Naive thymus-derived CD8-positive, alpha-beta T cell (primary cell): ENCODE results near the gene COL23A1. TPM values are rescaled to one million over a fixed set of nuclear protein-coding genes. Genes with fewer than 3 reads are reported as not detected.
"Not testable (repeated sequence)": the region's sequence is repeated elsewhere in the genome, so short reads cannot be mapped to it uniquely, and the experiment has no call there.

Experiments used
- ATAC-seq, 2 donors: fragments of 150-1000 bp; cut with Tn5 transposase in 1 of 2; sonication (Bioruptor Pico), chemical (Tn5 transposase) in 1 of 2; 1 replicate in 1 of 2; 2 replicates in 1 of 2; pipeline ENCODE4 v1.10.0; 2021; ENCODE audit warnings: mild to moderate bottlenecking in 2 of 2, moderate library complexity in 2 of 2
- POLR2A ChIA-PET: fragments of 350-600 bp; sonication (Branson Sonifier 250); formaldehyde crosslinking; loops from one replicate; lab custom pipeline; 2021; ENCODE audit warnings: antibody characterized with exemption; lab: Charles Lee
- DNase-seq, 10 donors: peaks; one replicate each; pipeline versions ENCODE4 v3.0.0 to v3.0.0-alpha.2; 2020 to 2022
- H3K27ac Mint-ChIP-seq, 10 donors: one replicate each; pipeline ENCODE4 v1.8.0; 2020 to 2022; ENCODE audit warnings: mild to moderate bottlenecking in 10 of 10, mixed read lengths in 10 of 10, moderate library complexity in 4 of 10, inconsistent platforms in 1 of 10
- H3K27me3 Mint-ChIP-seq, 5 donors: one replicate each; pipeline ENCODE4 v1.8.0; 2021 to 2022; ENCODE audit warnings: mixed read lengths in 5 of 5
- H3K36me3 Mint-ChIP-seq, 3 donors: one replicate each; pipeline ENCODE4 v1.8.0; 2020 to 2022; ENCODE audit warnings: mixed read lengths in 3 of 3, mild to moderate bottlenecking in 2 of 3, inconsistent platforms in 1 of 3
- H3K4me1 Mint-ChIP-seq, 4 donors: one replicate each; pipeline ENCODE4 v1.8.0; 2021 to 2022; ENCODE audit warnings: mixed read lengths in 4 of 4
- H3K4me3 Mint-ChIP-seq, 10 donors: one replicate each; pipeline ENCODE4 v1.8.0; 2020 to 2022; ENCODE audit warnings: mild to moderate bottlenecking in 10 of 10, mixed read lengths in 10 of 10, moderate library complexity in 6 of 10, inconsistent platforms in 1 of 10
- H3K9me3 Mint-ChIP-seq, 9 donors: one replicate each; pipeline ENCODE4 v1.8.0; 2020 to 2022; ENCODE audit warnings: mixed read lengths in 9 of 9, mild to moderate bottlenecking in 3 of 9, inconsistent platforms in 1 of 9, moderate library complexity in 1 of 9
- polyA plus RNA-seq, 3 donors: library from polyadenylated mRNA; unstranded; fragments of 300-500 nt; fragmentation: Illumina TruSeq; gene quantifications; one replicate each; pipeline ENCODE4 v1.2.3, GENCODE V29; 2021
- total RNA-seq, 8 experiments: library from RNA in 2 of 8; stranded (reverse) in 2 of 8; gene quantifications; one replicate each; pipeline ENCODE4 v1.2.3 and lab custom pipeline; 2021 to 2026

Gene COL23A1
- total and polyA plus RNA-seq, 5 experiments from 2014 or later, result 0.10 to 0.51 (median 0.16) TPM; not detected in 2

GRCh38 chr5:178235588-178235974 is 354.6 kb downstream of the COL23A1 start:
- Mint-ChIP-seq H3K27me3 (no peaks in the 10 kb centered on the region), H3K27ac (peak overlapping the region in 8 of 10 donors; percentile 46 to 91 (median 82)), H3K9me3 (no peaks in the 10 kb centered on the region), H3K36me3 (peaks cover 0 to 7% (median 6%) of the 10 kb centered on the region in 3 donors), H3K4me1 (peaks cover 26 to 81% (median 80%) of the 10 kb centered on the region in 4 donors), H3K4me3 (peak overlapping the region in 3 of 10 donors; percentile 8 to 70 (median 48))
- DNase-seq (peak in 1 of 10 donors; percentile 50), ATAC-seq (no peak)
- POLR2A ChIA-PET, result interaction anchor here (1.0 to 1.5 kb wide), 5 partner anchors 11 to 1388 kb away, joined by 3 to 6 read pairs (median 3); partner anchors contain the start of genes HNRNPAB and HNRNPH1

GRCh38 chr5:178234750-178235587 is 355.2 kb downstream of the COL23A1 start:
- H3K4me3 Mint-ChIP-seq, result peak overlapping the region in 7 of 10 donors; percentile 0 to 82 (median 48)

GRCh38 chr5:178234121-178234749 is 356.0 kb downstream of the COL23A1 start:
- ATAC-seq (no peak), DNase-seq (peak in 1 of 10 donors; percentile 51)
- Mint-ChIP-seq H3K27ac (peak overlapping the region in 7 of 10 donors; percentile 73 to 91 (median 80)), H3K27me3 (no peaks in the 10 kb centered on the region), H3K36me3 (peaks cover 3 to 21% (median 9%) of the 10 kb centered on the region in 3 donors), H3K4me3 (peak overlapping the region in 5 of 10 donors; percentile 4 to 62 (median 19)), H3K4me1 (peaks cover 26 to 86% (median 83%) of the 10 kb centered on the region in 4 donors), H3K9me3 (no peaks in the 10 kb centered on the region)
- POLR2A ChIA-PET, result interaction anchor here (0.7 to 3.9 kb wide), 6 partner anchors 12 to 1389 kb away, joined by 3 to 22 read pairs (median 3); partner anchors contain the start of genes HNRNPAB and HNRNPH1

More at GRCh38 chr5:178234750-178235587, 355.2 kb downstream of the COL23A1 start:
- Mint-ChIP-seq H3K9me3 (no peaks in the 10 kb centered on the region), H3K27ac (peak overlapping the region; percentile 41 to 91 (median 82)), H3K27me3 (no peaks in the 10 kb centered on the region), H3K4me1 (peaks cover 25 to 83% (median 81%) of the 10 kb centered on the region in 4 donors), H3K36me3 (peaks cover 0 to 14% (median 6%) of the 10 kb centered on the region in 3 donors)
- DNase-seq (peak; percentile 55 to 89 (median 78)), ATAC-seq (peak; percentile 27 to 41)
- POLR2A ChIA-PET, result interaction anchor here (0.7 to 1.5 kb wide), 6 partner anchors 12 to 1389 kb away, joined by 3 to 5 read pairs (median 3); partner anchors contain the start of genes HNRNPH1 and RUFY1

- H3K9me3 Mint-ChIP-seq, result no peaks in the 10 kb centered on the region
- DNase-seq (peak in 1 of 10 donors; percentile 15), ATAC-seq (no peak)
- H3K27me3 Mint-ChIP-seq, result no peaks in the 10 kb centered on the region
- H3K4me1 Mint-ChIP-seq, result peaks cover 29 to 83% (median 82%) of the 10 kb centered on the region in 4 donors
- POLR2A ChIA-PET, result interaction anchor here (0.6 to 3.9 kb wide), 7 partner anchors 8 to 286 kb away, joined by 3 to 22 read pairs (median 4); partner anchors contain the start of gene HNRNPAB
- peak overlapping the region; percentile 55 to 95 (median 90) for H3K27ac Mint-ChIP-seq
- H3K36me3 Mint-ChIP-seq, result peaks cover 3 to 32% (median 12%) of the 10 kb centered on the region in 3 donors
- H3K4me3 Mint-ChIP-seq, result peak overlapping the region; percentile 66 to 86 (median 76)
These were observed 357.2 kb downstream of the COL23A1 start for GRCh38 chr5:178232920-178233429.

- Mint-ChIP-seq H3K4me3 (peak within 1 kb of the TSS; percentile 76 to 90 (median 82)), H3K4me1 (peaks cover 36 to 85% (median 83%) of the 10 kb centered on the region in 4 donors), H3K9me3 (no peaks in the 10 kb centered on the region), H3K27me3 (no peaks in the 10 kb centered on the region), H3K27ac (peak within 1 kb of the TSS; percentile 68 to 96 (median 92)), H3K36me3 (peaks cover 3 to 38% (median 16%) of the 10 kb centered on the region in 3 donors)
- POLR2A ChIA-PET, result interaction anchor here (0.6 to 3.9 kb wide), 8 partner anchors 9 to 285 kb away, joined by 3 to 22 read pairs (median 5); partner anchors contain the start of gene HNRNPAB
- ATAC-seq, result peak; percentile 68 to 72
- DNase-seq, result peak; percentile 37 to 79 (median 62)
These were observed 357.9 kb downstream of the COL23A1 start, which contains the start of gene PHYKPL for GRCh38 chr5:178232124-178232919. TSS of gene PHYKPL (minus strand) at chr5:178232802. CDS start at chr5:178232550, 252 bp downstream.

GRCh38 chr5:178231539-178232123 is 358.6 kb downstream of the COL23A1 start:
- H3K4me3 Mint-ChIP-seq, result peak overlapping the region; percentile 76 to 90 (median 82)
- H3K27ac Mint-ChIP-seq, result peak overlapping the region; percentile 48 to 90 (median 80)
- ATAC-seq (peak in 1 of 2 donors; percentile 3), DNase-seq (peak in 2 of 10 donors; percentile 9)
- H3K4me1 Mint-ChIP-seq, result peaks cover 36 to 85% (median 82%) of the 10 kb centered on the region in 4 donors
- peaks cover 3 to 45% (median 23%) of the 10 kb centered on the region in 3 donors for H3K36me3 Mint-ChIP-seq
- H3K9me3 Mint-ChIP-seq, result no peaks in the 10 kb centered on the region
- no peaks in the 10 kb centered on the region for H3K27me3 Mint-ChIP-seq
- POLR2A ChIA-PET, result interaction anchor here (1.2 to 3.9 kb wide), 5 partner anchors 18 to 30 kb away, joined by 4 to 22 read pairs (median 6); partner anchors contain the start of gene HNRNPAB

- POLR2A ChIA-PET, result interaction anchor here (0.8 to 3.9 kb wide), 4 partner anchors 17 to 27 kb away, joined by 3 to 22 read pairs (median 6); partner anchors contain the start of gene HNRNPAB
- Mint-ChIP-seq H3K4me1 (peaks cover 37 to 83% (median 79%) of the 10 kb centered on the region in 4 donors), H3K27me3 (no peaks in the 10 kb centered on the region), H3K4me3 (peak overlapping the region; percentile 76 to 90 (median 82)), H3K36me3 (peaks cover 3 to 48% (median 26%) of the 10 kb centered on the region in 3 donors), H3K9me3 (no peaks in the 10 kb centered on the region), H3K27ac (peak overlapping the region; percentile 46 to 84 (median 79))
- DNase-seq (peak in 1 of 10 donors; percentile 37), ATAC-seq (no peak)
These were observed 359.2 kb downstream of the COL23A1 start for GRCh38 chr5:178230879-178231538.

- peaks cover 3 to 56% (median 28%) of the 10 kb centered on the region in 3 donors for H3K36me3 Mint-ChIP-seq
- POLR2A ChIA-PET, result interaction anchor here (0.8 to 0.9 kb wide), 3 partner anchors 20 to 26 kb away, joined by 3 to 5 read pairs (median 5); partner anchors contain the start of gene HNRNPAB
These were observed 360.3 kb downstream of the COL23A1 start for GRCh38 chr5:178229861-178230260.

GRCh38 chr5:178229111-178229510 is 361.1 kb downstream of the COL23A1 start:
- H3K4me3 Mint-ChIP-seq, result peak overlapping the region in 5 of 10 donors; percentile 15 to 82 (median 76)
- H3K27me3 Mint-ChIP-seq, ATAC-seq, POLR2A ChIA-PET, DNase-seq, H3K9me3 Mint-ChIP-seq: not testable (repeated sequence)
- H3K4me1 Mint-ChIP-seq, result peaks cover 39 to 78% (median 67%) of the 10 kb centered on the region in 4 donors
- H3K27ac Mint-ChIP-seq, result peak overlapping the region in 7 of 10 donors; percentile 4 to 84 (median 19)
- H3K36me3 Mint-ChIP-seq, result peaks cover 3 to 56% (median 28%) of the 10 kb centered on the region in 3 donors

More at GRCh38 chr5:178229861-178230260, 360.3 kb downstream of the COL23A1 start:
- ATAC-seq (no peak), DNase-seq (no peak)
- Mint-ChIP-seq H3K27me3 (no peaks in the 10 kb centered on the region), H3K9me3 (no peaks in the 10 kb centered on the region), H3K4me3 (peak overlapping the region; percentile 39 to 90 (median 78)), H3K4me1 (peaks cover 39 to 79% (median 73%) of the 10 kb centered on the region in 4 donors), H3K27ac (peak overlapping the region in 8 of 10 donors; percentile 31 to 88 (median 74))

GRCh38 chr5:178228609-178229008 is 361.6 kb downstream of the COL23A1 start:
- DNase-seq (no peak), ATAC-seq (no peak)
- Mint-ChIP-seq H3K4me1 (peaks cover 41 to 82% (median 67%) of the 10 kb centered on the region in 4 donors), H3K36me3 (peaks cover 3 to 59% (median 28%) of the 10 kb centered on the region in 3 donors), H3K4me3 (no peak overlapping the region), H3K9me3 (no peaks in the 10 kb centered on the region), H3K27me3 (no peaks in the 10 kb centered on the region), H3K27ac (peak overlapping the region in 1 of 10 donors; percentile 52)
- POLR2A ChIA-PET, result interaction anchor here (0.8 kb wide), 1 partner anchor 24 kb away, joined by 4 read pairs; the partner anchor contains the start of gene HNRNPAB
